GM23338 (cell line): ENCODE data around the gene JPH3. TPM values are rescaled to one million over a fixed set of nuclear protein-coding genes. Genes with fewer than 3 reads are reported as not detected.
A peak's percentile ranks its signal among the peaks of the same experiment; 100 is the strongest.

ENCODE experiments used
- ATAC-seq: fragments of 200-7000 bp; cut with Tn5 transposase; 3 replicates; pipeline ENCODE4 v1.9.1; 2020
- DNase-seq: peaks from one replicate; pipeline ENCODE4 v3.0.0-alpha.2; 2015; ENCODE audit warnings: low spot score
- H2AFZ ChIP-seq: fragments of 200-600 bp; sonication (generic); 2 replicates; pipeline ENCODE4 v1.8.0; 2016; ENCODE audit warnings: antibody characterized with exemption, mild to moderate bottlenecking, moderate library complexity
- H3F3A ChIP-seq: fragments of 200-600 bp; sonication (generic); replicated peaks from 2 replicates; pipeline ENCODE4 v1.8.0; 2017; ENCODE audit warnings: antibody characterized with exemption, mixed run types, low read depth
- H3K27ac ChIP-seq: fragments of 200-600 bp; sonication (generic); 2 replicates; pipeline ENCODE4 v1.6.1; 2016; ENCODE audit warnings: low read depth
- H3K27me3 ChIP-seq: fragments of 200-600 bp; sonication (generic); 2 replicates; pipeline ENCODE4 v1.8.0; 2016; ENCODE audit warnings: mild to moderate bottlenecking, mixed run types, moderate library complexity; ENCODE audit not compliant: insufficient read depth
- H3K36me3 ChIP-seq: fragments of 200-600 bp; sonication (generic); 2 replicates; pipeline ENCODE4 v1.8.0; 2016; ENCODE audit warnings: mild to moderate bottlenecking; ENCODE audit not compliant: insufficient read depth
- H3K4me1 ChIP-seq: fragments of 200-600 bp; sonication (generic); 2 replicates; pipeline ENCODE4 v1.8.0; 2016; ENCODE audit warnings: mild to moderate bottlenecking, moderate library complexity; ENCODE audit not compliant: insufficient read depth
- H3K4me2 ChIP-seq: fragments of 200-600 bp; sonication (generic); 2 replicates; pipeline ENCODE4 v1.7.1; 2017; ENCODE audit warnings: mixed run types
- H3K4me3 ChIP-seq: fragments of 200-600 bp; sonication (generic); 2 replicates; pipeline ENCODE4 v1.6.1; 2016; ENCODE audit warnings: mixed run types
- H3K79me2 ChIP-seq: fragments of 200-600 bp; sonication (generic); replicated peaks from 2 replicates; pipeline ENCODE4 v1.8.0; 2017; ENCODE audit warnings: mild to moderate bottlenecking; ENCODE audit not compliant: insufficient read depth
- H3K9me2 ChIP-seq: fragments of 200-600 bp; sonication (generic); 2 replicates; pipeline ENCODE4 v1.8.0; 2017; ENCODE audit not compliant: insufficient read depth
- H4K20me1 ChIP-seq: fragments of 200-600 bp; sonication (generic); replicated peaks from 2 replicates; pipeline ENCODE4 v1.8.0; 2017; ENCODE audit warnings: mild to moderate bottlenecking; ENCODE audit not compliant: insufficient read depth
- H3K27ac Mint-ChIP-seq: 2 replicates; pipeline ENCODE4 v1.8.0; 2020; ENCODE audit warnings: inconsistent platforms, mild to moderate bottlenecking, moderate library complexity, mixed read lengths
- H3K27me3 Mint-ChIP-seq: 3 replicates; pipeline ENCODE4 v1.8.0; 2022; ENCODE audit warnings: low read depth, mild to moderate bottlenecking, moderate library complexity, mixed read lengths, inconsistent platforms; ENCODE audit not compliant: insufficient read depth, poor library complexity
- H3K36me3 Mint-ChIP-seq: 3 replicates; pipeline ENCODE4 v1.8.0; 2021; ENCODE audit warnings: low read depth, mild to moderate bottlenecking, inconsistent platforms, moderate library complexity, mixed read lengths
- H3K4me1 Mint-ChIP-seq: 3 replicates; pipeline ENCODE4 v1.8.0; 2020; ENCODE audit warnings: mild to moderate bottlenecking, inconsistent platforms, mixed read lengths
- H3K4me3 Mint-ChIP-seq: 3 replicates; pipeline ENCODE4 v1.8.0; 2021; ENCODE audit warnings: moderate library complexity, mild to moderate bottlenecking, inconsistent platforms, mixed read lengths
- H3K9me3 Mint-ChIP-seq: 3 replicates; pipeline ENCODE4 v1.8.0; 2020; ENCODE audit warnings: moderate library complexity, mild to moderate bottlenecking, inconsistent platforms, mixed read lengths
- CREB1 ChIP-seq: fragments of 250-450 bp; sonication (Bioruptor Pico); IDR thresholded peaks from 2 replicates; pipeline ENCODE4 v1.5.0; 2020; ENCODE audit warnings: low read depth, mild to moderate bottlenecking, moderate library complexity
- CTCF ChIP-seq, 2 experiments: fragments of 200-600 bp in 1 of 2; sonication (generic) in 1 of 2; conservative IDR thresholded peaks; 2 replicates each; pipeline versions ENCODE4 v1.5.1 to v1.6.1; 2016 to 2017; ENCODE audit warnings: antibody characterized with exemption in 2 of 2, low read depth in 2 of 2, mild to moderate bottlenecking in 2 of 2, moderate library complexity in 1 of 2
- ETS1 ChIP-seq: IDR thresholded peaks from 2 replicates; pipeline ENCODE4 v1.6.1; 2016; ENCODE audit warnings: antibody characterized with exemption
- EZH2 ChIP-seq: fragments of 200-600 bp; sonication (generic); IDR thresholded peaks from one replicate; pipeline ENCODE4 v1.8.0; 2017; ENCODE audit warnings: antibody characterized with exemption, mild to moderate bottlenecking, low read depth; ENCODE audit not compliant: unreplicated experiment
- EZH2phosphoT487 ChIP-seq: fragments of 200-600 bp; sonication (generic); IDR thresholded peaks from one replicate; pipeline ENCODE4 v1.8.1; 2018; ENCODE audit warnings: antibody characterized with exemption; ENCODE audit not compliant: unreplicated experiment
- JUNB ChIP-seq: IDR thresholded peaks from one replicate; pipeline ENCODE4 v1.6.1; 2016; ENCODE audit warnings: antibody characterized with exemption; ENCODE audit not compliant: unreplicated experiment
- POLR2AphosphoS5 ChIP-seq: IDR thresholded peaks from 2 replicates; pipeline ENCODE4 v1.6.1; 2016; ENCODE audit warnings: antibody characterized with exemption, low read depth
- ZNF114 ChIP-seq: fragments of 250-450 bp; sonication (Bioruptor Pico); IDR thresholded peaks from 2 replicates; pipeline ENCODE4 v1.5.0; 2020; ENCODE audit warnings: mild to moderate bottlenecking, moderate library complexity
- ZNF331 ChIP-seq: fragments of 250-450 bp; sonication (Bioruptor Pico); IDR thresholded peaks from 2 replicates; pipeline ENCODE4 v1.5.0; 2020; ENCODE audit warnings: low read depth, mild to moderate bottlenecking, moderate library complexity
- ZNF462 ChIP-seq: fragments of 250-450 bp; sonication (Bioruptor Pico); IDR thresholded peaks from 2 replicates; pipeline ENCODE4 v1.5.0; 2020; ENCODE audit warnings: mild to moderate bottlenecking, moderate library complexity
- polyA plus RNA-seq: library from polyadenylated mRNA; unstranded; fragments of >200 nt; fragmentation: Nextera tagmentation; extraction: Ambion mirVana; gene quantifications from 2 replicates; pipeline ENCODE4 v1.2.1, GENCODE V29; 2016
- total RNA-seq: library from RNA; depleted of rRNA; stranded (reverse); fragments of >200 nt; shearing (Covaris generic); gene quantifications from 2 replicates; pipeline ENCODE4 v1.2.3, GENCODE V29; 2014

JPH3 gene
- total and polyA plus RNA-seq, 2 experiments from 2014 or later, result 8.4 to 38.3 TPM

GRCh38 chr16:87627542-87628245 lies 25.4 kb downstream of the JPH3 start:
- H3K36me3 ChIP-seq, result no peaks in the 10 kb centered on the region
- peaks cover 8% of the 10 kb centered on the region; the same call in 2 of the 3 replicates for H3K36me3 Mint-ChIP-seq
- peak overlapping the region; percentile 67; the same call in 1 of the 2 replicates for H3K27ac Mint-ChIP-seq
- peaks cover 3% of the 10 kb centered on the region; the same call in 1 of the 2 replicates for H4K20me1 ChIP-seq
- DNase-seq, result no peak
- no peak overlapping the region for H3K4me3 ChIP-seq
- TF ChIP-seq ETS1 (no peak), EZH2phosphoT487 (no peak), POLR2AphosphoS5 (no peak), JUNB (no peak), CREB1 (CRISPR knock-in tag) (no peak), ZNF331 (CRISPR knock-in tag) (no peak), CTCF (conservative IDR thresholded peaks at IDR 0.05; ENCODE audit: low read depth in 2 of 2) (no peak), EZH2 (no peak), ZNF114 (CRISPR knock-in tag) (no peak), ZNF462 (CRISPR knock-in tag) (no peak)
- H3K4me3 Mint-ChIP-seq, result no peak overlapping the region
- peaks cover 8% of the 10 kb centered on the region for H3K27me3 Mint-ChIP-seq
- no peak overlapping the region for H3K27ac ChIP-seq
- no peak overlapping the region for H2AFZ ChIP-seq
- H3K9me2 ChIP-seq, result no peaks in the 10 kb centered on the region
- no peaks in the 10 kb centered on the region for H3K27me3 ChIP-seq
- peaks cover 7% of the 10 kb centered on the region; the same call in 2 of the 3 replicates for H3K4me1 Mint-ChIP-seq
- H3K4me2 ChIP-seq, result no peak overlapping the region
- H3K79me2 ChIP-seq, result 0 out of 2 replicates have a peak, but pooled peaks cover 4% of the 10 kb centered on the region
- H3F3A ChIP-seq, result no peaks in the 10 kb centered on the region
- peak; percentile 20 for ATAC-seq
- no peaks in the 10 kb centered on the region for H3K4me1 ChIP-seq
- peaks cover 3% of the 10 kb centered on the region; the same call in 2 of the 3 replicates for H3K9me3 Mint-ChIP-seq
